ENCODE measurements around the gene PPP1R36. TPM values are rescaled to one million over a fixed set of nuclear protein-coding genes. Genes with fewer than 3 reads are reported as not detected.
A peak's percentile ranks its signal among the peaks of the same experiment; 100 is the strongest.

Gene PPP1R36
- total RNA-seq, 4 donors from 2014 or later = 1.3 to 2.8 (median 1.9) TPM; not detected in 1

- no peak for ATAC-seq
- Histone ChIP-seq H3K36me3 (no peaks in the 10 kb centered on the region), H3K27me3 (no peaks in the 10 kb centered on the region), H3K27ac (peak overlapping the region in 1 of 4 donors; percentile 61), H3K9me3 (no peaks in the 10 kb centered on the region), H3K4me1 (peaks cover 0 to 29% (median 0%) of the 10 kb centered on the region in 3 donors), H3K4me3 (no peak overlapping the region)
- no peak for TF ChIP-seq POLR2AphosphoS5 (IDR thresholded peaks at IDR 0.05)
- no peak for TF ChIP-seq EP300 (IDR thresholded peaks at IDR 0.05)
- no peak for TF ChIP-seq POLR2A (IDR thresholded peaks at IDR 0.05)
- no peak for TF ChIP-seq CTCF (IDR thresholded peaks at IDR 0.05)
- WGBS, 2 donors (ENCODE audit: low coverage in 1 of 2) = 75% methylated on average over 3 to 5 of the region's 5 CpGs
Measured at GRCh38 chr14:64581817-64582216, 32.1 kb downstream of the PPP1R36 start.

DNA sequence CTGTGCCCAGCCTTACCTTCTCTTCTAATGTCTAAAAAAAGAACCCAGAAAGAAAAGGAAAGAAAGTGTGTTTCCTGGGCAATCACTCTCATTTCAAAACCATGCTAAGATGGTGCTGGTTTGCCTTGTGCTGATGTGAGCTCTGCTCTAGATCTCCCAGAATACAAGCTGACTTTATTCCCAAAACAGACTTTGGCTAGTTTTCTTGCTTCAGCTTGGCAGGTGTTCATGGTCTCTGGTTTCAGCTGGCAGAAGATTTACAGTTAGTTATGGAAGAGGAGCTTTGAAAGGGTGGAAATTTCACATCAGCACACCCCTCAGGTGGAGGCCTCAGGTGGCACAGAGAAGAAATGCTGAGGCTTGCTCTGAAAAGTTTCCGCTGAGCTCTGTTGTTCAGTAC, 34.4 kb downstream of the PPP1R36 start:
- TF ChIP-seq EP300 (IDR thresholded peaks at IDR 0.05) (no peak), POLR2A (IDR thresholded peaks at IDR 0.05) (no peak)
- WGBS, 2 donors (ENCODE audit: low coverage in 1 of 2) = 80 to 100% methylated on average over 1 of the region's 1 CpG
- peaks cover 0 to 29% (median 0%) of the 10 kb centered on the region in 3 donors for H3K4me1 ChIP-seq
- H3K27ac ChIP-seq = peak overlapping the region in 3 of 4 donors; percentile 40 to 76 (median 74)
- H3K9me3 ChIP-seq = no peaks in the 10 kb centered on the region
- H3K4me3 ChIP-seq = no peak overlapping the region
- H3K27me3 ChIP-seq = no peaks in the 10 kb centered on the region
- no peaks in the 10 kb centered on the region for H3K36me3 ChIP-seq
- no peak for ATAC-seq

GRCh38 chr14:64591809-64592208, 42.0 kb downstream of the PPP1R36 start:
- Histone ChIP-seq H3K4me3 (no peak overlapping the region), H3K36me3 (no peaks in the 10 kb centered on the region), H3K9me3 (no peaks in the 10 kb centered on the region), H3K27ac (no peak overlapping the region), H3K4me1 (no peaks in the 10 kb centered on the region), H3K27me3 (no peaks in the 10 kb centered on the region)
- TF ChIP-seq EP300 (IDR thresholded peaks at IDR 0.05) (no peak), POLR2A (IDR thresholded peaks at IDR 0.05) (no peak), POLR2AphosphoS5 (IDR thresholded peaks at IDR 0.05) (no peak), CTCF (IDR thresholded peaks at IDR 0.05) (no peak)
- WGBS, 2 donors (ENCODE audit: low coverage in 1 of 2) = 67 to 68% methylated on average over 3 of the region's 3 CpGs
- no peak for ATAC-seq

DNA sequence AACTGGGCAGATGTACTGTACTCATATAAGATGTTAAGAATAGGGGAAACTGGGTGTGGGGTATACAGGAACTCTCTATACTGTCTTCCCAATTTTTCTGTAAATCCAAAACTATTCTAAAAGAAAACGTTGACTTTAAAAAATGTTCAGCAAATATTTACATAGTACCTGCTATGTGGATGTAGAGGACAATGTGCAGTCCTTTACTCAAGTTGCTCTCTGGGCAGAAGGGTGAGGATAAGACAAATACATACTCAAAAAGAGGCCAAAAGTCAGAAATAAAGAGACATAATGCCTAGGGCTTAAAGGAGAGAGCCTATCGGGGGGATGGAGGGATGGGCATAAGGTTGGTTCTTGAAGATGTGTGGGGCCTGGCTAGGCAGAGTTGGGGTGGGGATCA, 44.7 kb downstream of the PPP1R36 start:
- Histone ChIP-seq H3K4me1 (no peaks in the 10 kb centered on the region), H3K27ac (no peak overlapping the region), H3K36me3 (no peaks in the 10 kb centered on the region), H3K4me3 (no peak overlapping the region), H3K9me3 (no peaks in the 10 kb centered on the region), H3K27me3 (no peaks in the 10 kb centered on the region)
- WGBS, 2 donors (ENCODE audit: low coverage in 1 of 2) = 67 to 80% methylated on average over 2 of the region's 2 CpGs
- no peak for TF ChIP-seq POLR2A (IDR thresholded peaks at IDR 0.05)
- TF ChIP-seq EP300 (IDR thresholded peaks at IDR 0.05) = no peak
- TF ChIP-seq CTCF (IDR thresholded peaks at IDR 0.05) = no peak
- no peak for TF ChIP-seq POLR2AphosphoS5 (IDR thresholded peaks at IDR 0.05)
- no peak for ATAC-seq

- no peak for ATAC-seq
- Histone ChIP-seq H3K27ac (no peak overlapping the region), H3K9me3 (no peaks in the 10 kb centered on the region), H3K36me3 (no peaks in the 10 kb centered on the region), H3K4me1 (peaks cover 0 to 7% (median 0%) of the 10 kb centered on the region in 3 donors), H3K27me3 (peaks cover 3% of the 10 kb centered on the region), H3K4me3 (no peak overlapping the region)
- whole genome bisulfite sequencing, 2 donors (ENCODE audit: low coverage in 1 of 2) = 43 to 56% methylated on average over 4 of the region's 4 CpGs
- no peak for TF ChIP-seq POLR2AphosphoS5 (IDR thresholded peaks at IDR 0.05)
- TF ChIP-seq EP300 (IDR thresholded peaks at IDR 0.05) = no peak
Measured at GRCh38 chr14:64598404-64598803, 48.6 kb downstream of the PPP1R36 start.

GRCh38 chr14:64601571-64601970, 51.8 kb downstream of the PPP1R36 start:
- H3K9me3 ChIP-seq = no peaks in the 10 kb centered on the region
- ATAC-seq = no peak
- peak in 1 of 4 experiments; percentile 10 for TF ChIP-seq CTCF (IDR thresholded peaks at IDR 0.05)
- TF ChIP-seq POLR2AphosphoS5 (IDR thresholded peaks at IDR 0.05) = no peak
- no peak for TF ChIP-seq POLR2A (IDR thresholded peaks at IDR 0.05)
- no peak for TF ChIP-seq EP300 (IDR thresholded peaks at IDR 0.05)
- peaks cover 0 to 7% (median 0%) of the 10 kb centered on the region in 3 donors for H3K4me1 ChIP-seq
- peaks cover 3% of the 10 kb centered on the region for H3K27me3 ChIP-seq
- peak overlapping the region in 1 of 2 donors; percentile 37 for H3K4me3 ChIP-seq
- H3K36me3 ChIP-seq = no peaks in the 10 kb centered on the region
- 80% methylated on average over 1 of the region's 38 CpGs; no CpG with 5 or more reads in 1 of the 2 donors for WGBS, 2 donors (ENCODE audit: low coverage in 1 of 2)
- H3K27ac ChIP-seq = no peak overlapping the region
